HG03039 (cell line): ENCODE results near the gene KIF26B.

Experiments
- ATAC-seq: cut with Tn5 transposase; IDR thresholded peaks from one replicate; pipeline ENCODE4 v1.9.1; 2021; ENCODE audit warnings: mild to moderate bottlenecking, moderate library complexity; ENCODE audit not compliant: unreplicated experiment

KIF26B gene

GRCh38 chr1:245205864-245206263, 51.1 kb downstream of the KIF26B start:
- no peak for ATAC-seq

- ATAC-seq, result no peak
Observed at GRCh38 chr1:245207056-245207638, 52.4 kb downstream of the KIF26B start.

- no peak for ATAC-seq
Observed at GRCh38 chr1:245207801-245208200, 53.0 kb downstream of the KIF26B start.

DNA sequence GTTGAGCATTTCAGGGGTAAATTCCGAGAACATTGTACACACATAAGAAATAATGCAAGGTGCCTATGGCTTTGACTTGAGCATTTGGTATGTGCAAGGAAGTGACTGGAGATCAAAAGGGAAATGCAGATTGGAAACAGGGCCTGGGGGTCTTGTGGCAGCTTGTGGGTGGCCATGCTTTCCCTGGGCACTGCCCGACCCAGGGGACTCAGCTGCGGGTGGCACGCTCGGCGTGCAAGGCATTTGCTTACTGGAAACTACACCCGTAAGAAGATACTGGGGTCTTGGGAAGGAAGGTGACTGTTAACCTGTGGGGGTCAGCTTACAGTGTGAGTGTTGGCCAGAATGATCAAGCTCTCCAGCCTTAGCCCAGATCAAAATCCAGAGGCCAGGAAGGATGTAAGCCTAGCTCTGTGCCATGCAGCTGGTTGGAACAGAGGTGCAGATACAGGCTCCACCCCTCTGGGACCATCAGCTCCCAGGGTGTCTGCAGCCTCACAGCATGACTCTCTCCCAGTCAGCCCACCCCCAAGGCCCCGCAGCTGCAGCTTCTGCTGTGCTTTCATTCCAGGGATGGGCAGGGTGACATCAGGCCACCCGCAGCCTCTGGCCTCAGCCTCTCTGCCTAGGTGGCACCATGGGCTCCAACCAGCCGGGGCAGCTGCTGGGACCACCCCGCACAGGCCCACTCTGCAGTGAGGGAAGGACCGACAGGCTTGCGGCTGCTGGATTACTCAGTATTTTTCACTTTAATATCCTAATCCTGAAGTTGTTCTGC, 55.1 kb downstream of the KIF26B start:
- ATAC-seq, result no peak

DNA sequence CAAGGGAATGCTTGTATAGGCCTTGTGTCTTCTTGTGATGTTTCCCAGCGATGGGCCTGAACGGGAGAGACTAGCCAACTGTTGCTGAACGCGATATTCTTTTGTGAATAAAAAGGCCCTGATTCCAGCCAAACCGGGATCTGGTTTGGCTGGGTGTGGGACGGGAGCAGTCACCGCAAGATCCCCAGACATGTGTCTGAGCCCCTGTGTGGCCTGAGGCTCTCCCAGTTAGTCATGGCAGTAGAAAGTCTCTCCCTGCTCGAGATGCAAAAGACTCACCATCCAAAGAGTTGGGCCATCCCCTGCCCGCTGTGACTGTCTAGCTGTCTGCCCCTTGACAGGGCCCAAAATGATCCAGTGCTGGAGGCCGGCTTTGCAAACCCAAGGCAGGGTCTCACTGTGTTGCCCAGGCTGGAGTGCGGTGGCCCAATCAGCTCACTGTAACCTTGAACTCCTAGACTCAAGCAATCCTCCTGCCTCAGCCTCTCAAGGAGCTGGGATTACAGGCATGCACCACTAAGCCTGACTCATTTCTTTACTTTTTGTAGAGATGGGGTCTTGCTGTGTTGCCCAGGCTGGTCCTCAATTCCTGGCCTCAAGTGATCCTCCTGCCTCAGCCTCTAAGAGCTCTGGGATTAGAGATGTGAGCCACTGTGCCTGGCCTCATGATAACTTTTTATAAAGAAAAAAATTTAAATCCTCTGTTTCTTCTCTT, 56.4 kb downstream of the KIF26B start:
- no peak for ATAC-seq

- ATAC-seq, result no peak
Observed at GRCh38 chr1:245211761-245212160, 57.0 kb downstream of the KIF26B start.

DNA sequence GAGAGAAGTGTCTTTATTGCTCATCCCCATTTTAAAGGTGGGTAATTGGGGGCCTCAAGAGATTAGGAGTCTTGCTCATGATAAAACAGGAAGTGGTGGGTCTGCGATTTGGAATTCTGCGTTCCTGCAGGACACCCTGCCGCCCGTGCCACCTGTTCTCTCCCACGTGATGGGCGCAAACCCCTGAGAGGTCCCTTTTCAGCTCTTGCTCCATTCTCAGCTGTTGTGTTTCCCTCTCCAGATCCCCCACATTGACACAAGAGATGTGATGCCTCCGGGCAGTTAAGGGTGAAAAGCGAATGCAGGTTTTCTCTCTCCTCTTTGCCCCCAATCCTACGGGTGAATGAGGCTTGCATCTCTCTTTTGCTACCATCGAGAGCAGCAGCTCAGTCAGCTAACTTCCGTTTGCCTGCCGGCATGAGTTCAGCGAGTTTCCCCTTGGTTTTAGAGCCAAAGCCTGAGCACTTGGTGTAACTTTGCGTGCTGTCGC, 57.5 kb downstream of the KIF26B start:
- ATAC-seq, result no peak

GRCh38 chr1:245213066-245213831, 58.5 kb downstream of the KIF26B start:
- ATAC-seq, result no peak

DNA sequence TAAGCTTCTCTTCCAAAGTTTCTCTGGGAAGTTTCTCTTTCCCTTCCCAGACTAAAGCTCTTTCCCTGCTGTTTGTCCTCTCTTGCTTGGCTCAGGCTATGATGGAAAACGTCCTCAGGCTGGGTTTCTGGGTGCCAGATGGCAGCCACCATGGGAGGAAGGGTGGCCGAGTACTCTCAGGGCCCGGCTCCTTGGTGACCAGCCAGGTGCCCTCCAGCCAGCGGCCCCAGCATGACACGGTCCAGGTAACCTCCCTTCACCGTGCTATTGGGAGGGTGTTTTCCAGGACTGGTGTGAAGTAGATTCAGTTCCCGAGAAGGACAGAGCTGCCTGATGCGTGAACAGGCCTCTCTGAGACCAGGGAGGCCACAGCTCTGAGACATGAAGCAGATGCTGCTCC, 60.3 kb downstream of the KIF26B start:
- ATAC-seq, result no peak

DNA sequence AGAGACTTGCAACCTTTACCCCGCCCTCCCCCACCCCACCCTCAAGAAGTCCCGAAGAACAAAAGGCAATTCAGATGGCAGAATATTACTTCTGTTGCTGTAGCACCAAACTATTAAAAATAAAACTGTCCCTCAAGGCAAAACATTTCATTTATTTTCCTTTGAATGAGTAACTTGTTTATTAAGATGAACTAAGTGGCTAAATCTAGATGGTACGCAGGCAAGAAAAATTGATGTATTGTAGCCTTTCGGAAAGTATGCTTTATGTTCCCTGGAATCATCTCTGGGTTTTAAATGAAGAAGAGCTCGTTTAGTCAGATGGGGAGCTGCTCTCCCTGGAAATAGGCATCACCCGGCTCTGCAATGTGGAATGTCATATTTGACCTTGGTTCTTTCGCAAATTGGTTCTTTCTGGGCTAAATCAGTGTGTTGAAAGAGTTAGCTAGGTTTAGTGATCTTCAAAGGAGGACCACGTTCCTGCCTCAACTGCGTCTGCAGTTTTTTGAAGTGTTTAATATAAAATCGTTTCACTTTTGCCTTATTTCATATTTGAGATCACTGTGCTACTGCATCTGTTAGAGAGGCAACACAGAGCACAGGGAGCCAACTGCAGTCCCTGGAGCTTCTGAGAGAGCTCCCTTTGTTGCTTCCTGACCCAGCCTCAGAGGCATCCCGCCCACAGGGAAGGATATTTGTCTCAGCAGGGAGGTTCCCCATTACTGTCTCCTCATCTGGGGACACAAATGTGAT, 61.8 kb downstream of the KIF26B start:
- ATAC-seq, result no peak

DNA sequence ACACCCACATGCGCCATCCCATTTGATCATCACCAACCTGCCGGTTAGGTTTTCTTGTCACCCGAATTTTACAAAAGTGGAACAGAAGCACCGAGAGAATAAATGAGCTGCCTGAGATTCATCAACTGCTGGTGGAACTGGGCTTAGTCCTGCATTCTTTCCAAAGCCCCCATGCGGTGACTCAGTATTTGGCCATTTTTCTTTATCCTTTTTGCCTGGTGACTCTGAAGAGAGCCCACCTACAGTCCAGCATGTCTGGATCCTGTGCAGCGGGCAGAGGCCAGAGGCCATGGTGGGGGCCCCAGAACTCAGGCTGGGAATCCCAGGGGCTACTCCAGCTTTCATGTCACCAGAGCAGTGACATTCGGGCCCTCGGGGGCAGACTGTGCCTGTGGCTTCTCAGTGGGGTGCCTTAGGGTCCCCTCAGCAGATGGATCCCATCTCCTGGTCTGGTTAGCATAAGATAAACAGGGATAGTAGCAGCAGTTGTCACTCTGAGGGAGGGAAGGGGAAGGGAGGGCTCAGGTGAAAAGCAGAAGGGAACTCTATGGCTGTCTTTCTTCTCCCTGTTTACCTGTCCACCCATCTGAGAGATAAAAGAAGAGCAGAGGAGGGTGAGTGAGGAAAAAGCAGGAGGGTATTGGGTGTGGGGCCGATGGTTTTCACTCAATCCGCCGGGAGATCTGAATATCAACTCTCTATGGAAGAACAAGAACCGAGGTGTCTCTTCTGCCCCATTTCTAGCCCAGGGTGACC, 63.2 kb downstream of the KIF26B start:
- ATAC-seq, result no peak

- no peak for ATAC-seq
Observed at GRCh38 chr1:245220381-245220985, 65.7 kb downstream of the KIF26B start.

DNA sequence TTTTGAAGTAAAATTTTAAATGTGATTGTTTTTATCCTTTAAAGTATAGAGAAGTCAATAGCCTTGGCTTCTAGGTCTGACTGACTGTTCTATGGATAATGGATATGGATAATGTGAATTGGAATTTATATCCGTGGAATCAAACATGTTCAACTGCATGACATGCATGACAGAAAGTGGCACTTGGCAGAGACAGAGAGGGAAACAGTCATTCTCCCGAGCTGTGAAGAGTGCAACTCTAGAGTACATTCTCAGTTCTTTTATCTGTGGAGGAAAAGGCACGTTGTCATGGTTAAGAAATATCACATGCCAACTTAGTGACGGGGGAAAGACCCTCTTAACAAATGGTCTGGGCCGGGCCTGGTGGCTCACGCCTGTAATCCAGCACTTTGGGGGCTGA, 67.0 kb downstream of the KIF26B start:
- no peak for ATAC-seq

GRCh38 chr1:245222931-245223595, 68.3 kb downstream of the KIF26B start:
- no peak for ATAC-seq

DNA sequence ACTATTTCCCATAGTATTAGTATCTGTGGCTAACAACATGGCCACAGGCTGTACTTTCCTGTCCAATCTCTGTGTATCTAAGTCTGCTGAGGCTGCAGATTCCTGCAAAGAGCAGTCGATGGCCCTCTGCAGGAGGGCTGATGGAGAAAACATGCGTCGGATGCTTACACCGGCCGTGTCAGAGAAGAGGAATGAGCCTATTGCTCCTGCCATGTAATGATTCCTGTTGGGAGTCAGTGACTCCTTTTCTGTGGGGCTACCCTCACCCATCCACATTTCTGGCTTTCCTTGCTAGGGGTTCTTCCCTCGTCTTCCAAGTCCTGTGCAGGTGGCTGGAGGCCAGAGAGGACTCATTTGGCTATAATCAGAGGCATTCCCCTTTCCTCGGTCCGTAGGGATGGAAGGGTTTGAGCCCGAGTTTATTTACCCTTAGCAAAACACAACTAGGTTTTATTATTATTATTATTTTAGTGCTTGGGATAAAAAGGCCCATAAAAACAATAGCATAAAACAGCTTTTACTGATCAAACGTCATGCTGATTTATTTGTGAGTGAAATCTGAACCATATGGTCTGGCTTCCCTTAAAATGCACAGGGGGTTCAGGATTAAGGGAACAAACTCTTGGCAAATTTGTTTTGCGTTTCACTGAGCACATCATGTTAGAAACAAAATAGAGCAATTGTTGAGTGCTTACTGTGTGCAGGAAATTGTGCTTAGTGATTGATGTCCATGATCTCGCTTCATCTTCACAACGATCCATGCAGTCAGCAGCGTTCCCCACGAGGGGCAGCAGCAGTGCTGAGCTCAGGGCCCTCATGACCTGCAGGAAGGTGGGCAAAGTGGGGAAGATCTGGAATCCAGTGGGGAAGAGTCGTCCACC, 70.8 kb downstream of the KIF26B start:
- no peak for ATAC-seq

DNA sequence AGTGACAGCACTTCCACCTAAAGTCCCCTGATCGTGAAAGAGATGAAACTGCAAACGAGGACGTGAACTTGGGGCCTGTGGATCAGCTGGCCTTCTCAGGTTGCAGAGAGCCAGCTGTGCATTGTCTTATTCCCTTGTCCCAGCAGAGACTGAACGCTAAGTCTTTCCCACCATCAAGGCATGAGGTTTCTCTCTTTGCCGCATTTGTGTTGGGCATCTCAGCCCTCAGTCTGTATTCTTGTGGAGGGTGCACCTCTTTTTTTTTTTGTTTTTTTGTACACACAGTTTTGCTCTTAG, 71.4 kb downstream of the KIF26B start:
- ATAC-seq, result no peak

DNA sequence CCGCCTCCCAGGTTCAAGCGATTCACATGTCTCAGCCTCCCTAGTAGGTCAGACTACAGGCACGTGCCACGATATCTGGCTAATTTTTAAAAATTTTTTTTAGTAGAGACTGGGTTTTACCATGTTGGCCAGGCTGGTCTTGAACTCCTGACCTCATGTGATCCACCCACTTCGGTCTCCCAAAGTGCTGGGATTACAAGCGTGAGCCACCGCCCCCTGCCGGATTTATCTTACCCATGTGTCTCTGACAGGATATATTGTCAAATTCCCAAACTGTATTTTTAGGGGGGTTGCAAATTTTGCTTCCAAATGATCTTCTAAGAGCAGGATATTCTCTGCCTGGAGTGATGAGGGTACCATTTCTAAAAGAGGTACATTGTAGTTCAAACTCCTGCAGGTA, 74.3 kb downstream of the KIF26B start:
- ATAC-seq, result no peak

DNA sequence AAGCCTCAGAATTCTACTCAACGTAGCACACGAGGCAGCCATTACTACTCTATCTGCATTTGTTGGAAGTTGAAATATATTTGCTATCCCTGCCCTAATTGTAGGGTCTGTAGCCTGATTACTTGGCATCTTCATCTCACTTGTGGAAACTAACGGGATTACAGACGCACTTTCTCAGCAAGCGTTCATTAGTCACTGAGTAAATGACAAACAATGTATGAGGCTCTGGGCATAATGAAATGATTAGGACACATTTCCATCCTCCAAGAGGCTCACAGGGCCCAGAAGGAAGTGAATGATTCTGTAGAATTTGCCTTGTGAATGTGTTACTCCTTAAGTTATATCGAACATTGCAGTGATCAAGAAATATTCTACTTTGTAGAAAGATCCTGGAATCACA, 78.1 kb downstream of the KIF26B start:
- ATAC-seq, result no peak
